Measurements from ENCODE around the gene C1orf198.

- TF ChIP-seq, protein P1, sequence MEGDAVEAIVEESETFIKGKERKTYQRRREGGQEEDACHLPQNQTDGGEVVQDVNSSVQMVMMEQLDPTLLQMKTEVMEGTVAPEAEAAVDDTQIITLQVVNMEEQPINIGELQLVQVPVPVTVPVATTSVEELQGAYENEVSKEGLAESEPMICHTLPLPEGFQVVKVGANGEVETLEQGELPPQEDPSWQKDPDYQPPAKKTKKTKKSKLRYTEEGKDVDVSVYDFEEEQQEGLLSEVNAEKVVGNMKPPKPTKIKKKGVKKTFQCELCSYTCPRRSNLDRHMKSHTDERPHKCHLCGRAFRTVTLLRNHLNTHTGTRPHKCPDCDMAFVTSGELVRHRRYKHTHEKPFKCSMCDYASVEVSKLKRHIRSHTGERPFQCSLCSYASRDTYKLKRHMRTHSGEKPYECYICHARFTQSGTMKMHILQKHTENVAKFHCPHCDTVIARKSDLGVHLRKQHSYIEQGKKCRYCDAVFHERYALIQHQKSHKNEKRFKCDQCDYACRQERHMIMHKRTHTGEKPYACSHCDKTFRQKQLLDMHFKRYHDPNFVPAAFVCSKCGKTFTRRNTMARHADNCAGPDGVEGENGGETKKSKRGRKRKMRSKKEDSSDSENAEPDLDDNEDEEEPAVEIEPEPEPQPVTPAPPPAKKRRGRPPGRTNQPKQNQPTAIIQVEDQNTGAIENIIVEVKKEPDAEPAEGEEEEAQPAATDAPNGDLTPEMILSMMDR (IDR thresholded peaks at IDR 0.05) = no peak
- TF ChIP-seq POLR2AphosphoS5 (IDR thresholded peaks at IDR 0.05; ENCODE audit: low read depth, low read length) (no peak), EZH2phosphoT487 (IDR thresholded peaks at IDR 0.05; ENCODE audit: borderline replicate concordance, low read depth) (no peak), MXI1 (IDR thresholded peaks at IDR 0.05; ENCODE audit: low read depth, low read length) (no peak), TEAD4 (IDR thresholded peaks at IDR 0.05; ENCODE audit: borderline replicate concordance, insufficient read depth) (no peak), FOXM1 (IDR thresholded peaks at IDR 0.05; ENCODE audit: low read depth) (no peak), RCOR1 (IDR thresholded peaks at IDR 0.05; ENCODE audit: low read length) (no peak), USF1 (IDR thresholded peaks at IDR 0.05; ENCODE audit: borderline replicate concordance, low read depth) (no peak), RFX5 (IDR thresholded peaks at IDR 0.05; ENCODE audit: low read length) (no peak), YY1 (IDR thresholded peaks at IDR 0.05; ENCODE audit: low read depth) (no peak)
- TF ChIP-seq, protein P2, sequence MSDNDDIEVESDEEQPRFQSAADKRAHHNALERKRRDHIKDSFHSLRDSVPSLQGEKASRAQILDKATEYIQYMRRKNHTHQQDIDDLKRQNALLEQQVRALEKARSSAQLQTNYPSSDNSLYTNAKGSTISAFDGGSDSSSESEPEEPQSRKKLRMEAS (IDR thresholded peaks at IDR 0.05; ENCODE audit: low read depth) = no peak
- TF ChIP-seq, protein P3, sequence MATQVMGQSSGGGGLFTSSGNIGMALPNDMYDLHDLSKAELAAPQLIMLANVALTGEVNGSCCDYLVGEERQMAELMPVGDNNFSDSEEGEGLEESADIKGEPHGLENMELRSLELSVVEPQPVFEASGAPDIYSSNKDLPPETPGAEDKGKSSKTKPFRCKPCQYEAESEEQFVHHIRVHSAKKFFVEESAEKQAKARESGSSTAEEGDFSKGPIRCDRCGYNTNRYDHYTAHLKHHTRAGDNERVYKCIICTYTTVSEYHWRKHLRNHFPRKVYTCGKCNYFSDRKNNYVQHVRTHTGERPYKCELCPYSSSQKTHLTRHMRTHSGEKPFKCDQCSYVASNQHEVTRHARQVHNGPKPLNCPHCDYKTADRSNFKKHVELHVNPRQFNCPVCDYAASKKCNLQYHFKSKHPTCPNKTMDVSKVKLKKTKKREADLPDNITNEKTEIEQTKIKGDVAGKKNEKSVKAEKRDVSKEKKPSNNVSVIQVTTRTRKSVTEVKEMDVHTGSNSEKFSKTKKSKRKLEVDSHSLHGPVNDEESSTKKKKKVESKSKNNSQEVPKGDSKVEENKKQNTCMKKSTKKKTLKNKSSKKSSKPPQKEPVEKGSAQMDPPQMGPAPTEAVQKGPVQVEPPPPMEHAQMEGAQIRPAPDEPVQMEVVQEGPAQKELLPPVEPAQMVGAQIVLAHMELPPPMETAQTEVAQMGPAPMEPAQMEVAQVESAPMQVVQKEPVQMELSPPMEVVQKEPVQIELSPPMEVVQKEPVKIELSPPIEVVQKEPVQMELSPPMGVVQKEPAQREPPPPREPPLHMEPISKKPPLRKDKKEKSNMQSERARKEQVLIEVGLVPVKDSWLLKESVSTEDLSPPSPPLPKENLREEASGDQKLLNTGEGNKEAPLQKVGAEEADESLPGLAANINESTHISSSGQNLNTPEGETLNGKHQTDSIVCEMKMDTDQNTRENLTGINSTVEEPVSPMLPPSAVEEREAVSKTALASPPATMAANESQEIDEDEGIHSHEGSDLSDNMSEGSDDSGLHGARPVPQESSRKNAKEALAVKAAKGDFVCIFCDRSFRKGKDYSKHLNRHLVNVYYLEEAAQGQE (IDR thresholded peaks at IDR 0.05; ENCODE audit: low read depth, low read length) = no peak
Measured at GRCh38 chr1:230894032-230894431, 25.7 kb upstream of the C1orf198 start.
